GM19193 (cell line): ENCODE results near the gene LAMTOR2.
A peak's percentile ranks its signal among the peaks of the same experiment; 100 is the strongest.

Experiments used
- POLR2A ChIP-seq: IDR thresholded peaks from 4 replicates; pipeline ENCODE4 v1.6.1; 2011; ENCODE audit not compliant: insufficient read depth, insufficient read length; ENCODE audit errors: extremely low read depth

Gene LAMTOR2

GRCh38 chr1:156042828-156043227 lies 11.8 kb upstream of the LAMTOR2 start:
- TF ChIP-seq POLR2A = no peak

DNA sequence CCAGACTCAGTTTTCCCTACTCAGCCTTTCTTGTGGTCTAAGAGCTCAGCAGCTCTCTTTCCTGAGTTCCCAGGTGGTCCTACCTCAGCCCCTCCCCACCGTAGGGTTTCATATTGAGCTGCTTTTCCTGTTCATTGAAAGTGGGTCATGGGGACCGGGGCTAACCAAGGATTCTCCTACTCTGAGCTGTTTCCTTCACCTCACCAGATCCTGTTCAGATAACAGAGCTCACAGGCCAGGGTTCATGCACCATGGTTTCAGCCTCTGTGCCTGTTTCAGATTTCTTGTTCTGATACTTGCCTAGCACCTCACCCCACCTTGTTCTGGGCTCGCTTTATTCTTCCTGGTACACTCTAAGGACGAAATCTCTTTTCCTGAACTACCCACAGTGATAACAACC lies 9.5 kb upstream of the LAMTOR2 start:
- TF ChIP-seq POLR2A = no peak

DNA sequence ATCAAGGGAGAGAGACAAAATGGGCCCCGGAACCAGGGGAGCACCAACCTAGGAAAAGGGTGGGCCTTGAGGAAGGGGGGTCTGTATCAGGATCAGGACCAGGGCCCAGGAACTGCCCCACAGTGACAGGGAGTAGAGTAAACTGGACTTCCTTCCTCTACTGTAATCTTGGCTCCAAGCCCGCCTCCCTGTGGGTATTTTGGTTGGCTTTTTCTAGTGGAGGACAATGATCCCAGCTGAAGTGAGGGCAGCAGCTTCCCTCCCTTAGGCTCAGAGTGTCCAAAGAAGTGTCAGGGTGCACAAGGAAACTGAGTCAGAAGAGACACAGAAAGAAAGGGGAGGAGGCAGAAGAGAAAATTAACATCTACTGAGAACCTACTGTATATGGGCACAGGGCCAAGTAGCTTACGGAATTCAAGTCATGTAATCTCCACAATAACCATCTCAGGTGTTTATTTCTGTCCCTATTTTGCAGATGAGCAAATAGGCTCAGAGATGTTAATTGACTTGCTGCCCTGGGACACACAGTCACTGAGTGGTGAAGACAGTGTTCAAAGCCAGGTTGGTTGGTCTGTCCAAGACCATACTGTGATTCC lies 5.8 kb upstream of the LAMTOR2 start:
- no peak for TF ChIP-seq POLR2A

GRCh38 chr1:156050376-156050775 lies 4.2 kb upstream of the LAMTOR2 start:
- no peak for TF ChIP-seq POLR2A

DNA sequence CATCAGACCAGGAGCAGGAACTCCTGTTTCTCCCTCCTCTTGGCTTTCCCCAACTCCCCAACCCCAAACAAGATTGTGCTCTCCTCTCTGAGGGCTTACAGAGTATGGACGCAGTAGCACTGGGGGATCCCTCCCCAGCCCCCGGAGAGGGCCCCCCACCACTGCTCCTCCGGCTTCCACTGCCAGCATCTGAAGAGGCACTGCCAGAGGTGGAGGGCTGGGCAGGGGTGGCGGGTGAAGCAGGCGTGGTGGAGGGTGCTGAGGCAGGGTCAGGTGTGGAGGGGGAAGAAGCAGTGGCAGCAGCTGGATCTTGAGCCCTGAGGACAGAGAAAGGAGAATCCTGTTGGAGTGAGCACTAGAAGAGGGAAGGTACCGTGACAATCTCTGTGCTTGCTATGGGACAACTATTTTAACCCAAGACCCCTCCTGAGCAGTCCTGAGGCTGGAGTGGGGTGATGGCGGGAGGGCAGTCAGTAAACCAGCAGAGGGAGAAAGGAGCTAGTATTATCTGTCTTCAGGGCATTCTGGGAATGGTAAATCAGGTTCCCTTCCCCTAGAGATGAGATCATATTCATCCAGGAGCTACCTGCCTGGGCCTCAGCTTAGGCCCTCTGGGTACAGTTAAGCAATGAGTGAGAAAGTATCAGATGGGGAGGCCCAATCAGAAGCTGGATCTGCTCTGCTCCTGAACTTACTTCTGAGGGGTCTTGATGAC lies 3.4 kb upstream of the LAMTOR2 start:
- no peak for TF ChIP-seq POLR2A

GRCh38 chr1:156052862-156053767 lies 1.5 kb upstream of the LAMTOR2 start:
- no peak for TF ChIP-seq POLR2A

GRCh38 chr1:156053768-156054499 lies 648 bp upstream of the LAMTOR2 start, which contains the start of gene UBQLN4:
Gene UBQLN4, minus strand, starts transcription at chr1:156053798. Its CDS starts 97 bp downstream, at chr1:156053701.
- peak; percentile 31 for TF ChIP-seq POLR2A

GRCh38 chr1:156055281-156056048 lies 883 bp downstream of the LAMTOR2 start:
- TF ChIP-seq POLR2A = no peak

DNA sequence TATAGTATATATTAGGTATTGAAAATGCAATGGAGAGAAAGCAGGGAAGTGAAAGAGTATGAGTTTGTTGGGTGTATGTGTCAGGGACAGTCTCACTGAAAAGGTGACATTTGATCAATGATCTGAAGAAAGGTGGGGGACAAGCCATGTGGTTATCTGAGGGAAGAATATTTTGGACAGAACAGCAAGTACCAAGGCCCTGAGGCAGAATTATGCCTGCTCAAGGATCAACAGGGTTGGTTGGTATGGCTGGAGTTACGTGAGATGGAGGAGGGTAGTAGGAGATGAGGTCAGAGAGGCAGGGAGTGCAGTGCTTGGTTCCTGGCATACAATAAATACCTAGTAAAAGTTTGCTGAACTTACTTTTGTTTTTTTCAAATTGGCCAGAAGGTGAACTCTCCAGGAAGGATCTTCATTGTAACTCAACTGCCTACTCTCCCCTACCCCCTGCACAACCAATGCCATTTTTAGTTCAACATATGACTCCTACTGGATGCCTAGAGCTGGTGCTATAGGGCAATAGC lies 1.8 kb downstream of the LAMTOR2 start:
- TF ChIP-seq POLR2A = no peak

DNA sequence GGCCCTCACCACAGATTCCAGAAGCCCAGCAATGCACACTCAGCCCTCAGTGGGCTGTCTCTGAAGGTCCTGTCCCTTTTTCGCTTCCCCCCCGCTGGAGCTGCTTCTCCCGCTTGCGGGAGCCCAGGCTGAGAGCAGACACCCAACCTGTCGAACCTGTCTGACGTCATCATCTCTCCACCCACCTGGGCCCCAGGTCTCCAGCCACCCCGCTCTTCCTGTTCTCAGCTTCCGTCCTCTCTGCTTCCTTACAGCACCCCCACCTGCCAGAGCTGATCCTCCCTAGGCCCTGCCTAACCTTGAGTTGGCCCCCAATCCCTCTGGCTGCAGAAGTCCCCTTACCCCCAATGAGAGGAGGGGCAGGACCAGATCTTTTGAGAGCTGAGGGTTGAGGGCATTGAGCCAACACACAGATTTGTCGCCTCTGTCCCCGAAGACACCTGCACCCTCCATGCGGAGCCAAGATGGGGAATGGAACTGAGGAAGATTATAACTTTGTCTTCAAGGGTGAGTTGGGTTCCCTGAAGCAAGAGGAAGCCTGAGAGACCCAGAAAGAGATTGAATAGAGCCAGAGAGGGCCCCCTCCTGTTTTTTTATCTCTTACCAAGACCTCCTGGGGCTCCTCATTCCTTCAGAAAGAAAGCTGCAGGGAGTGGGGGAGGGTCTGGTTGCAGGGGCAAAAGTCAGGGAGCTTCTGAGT lies 6.5 kb downstream of the LAMTOR2 start, which contains the start of gene RAB25:
TSS of gene RAB25 (plus strand) at position 224 of the 700 bp plus-strand sequence. CDS start at position 465, 241 bp downstream.
- no peak for TF ChIP-seq POLR2A

DNA sequence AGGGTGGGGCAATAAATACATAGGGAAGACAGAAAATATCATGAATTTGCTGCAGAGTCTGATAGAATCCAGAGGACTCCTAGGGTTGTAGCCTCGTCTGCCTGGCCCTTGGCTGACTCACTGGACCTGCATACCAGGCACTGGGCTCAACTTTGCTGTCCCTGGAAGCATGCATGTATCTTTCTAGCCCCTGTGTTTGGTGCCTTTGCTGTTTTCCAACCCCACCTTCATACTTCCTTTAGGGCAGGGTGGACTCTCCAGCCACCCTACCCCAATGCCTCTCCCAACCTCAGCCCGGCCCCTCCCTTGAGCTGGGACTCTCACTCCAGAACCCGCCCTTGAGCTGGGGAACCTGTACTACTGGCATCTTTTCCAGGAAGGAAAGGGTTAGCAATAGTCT lies 7.6 kb downstream of the LAMTOR2 start:
- no peak for TF ChIP-seq POLR2A

DNA sequence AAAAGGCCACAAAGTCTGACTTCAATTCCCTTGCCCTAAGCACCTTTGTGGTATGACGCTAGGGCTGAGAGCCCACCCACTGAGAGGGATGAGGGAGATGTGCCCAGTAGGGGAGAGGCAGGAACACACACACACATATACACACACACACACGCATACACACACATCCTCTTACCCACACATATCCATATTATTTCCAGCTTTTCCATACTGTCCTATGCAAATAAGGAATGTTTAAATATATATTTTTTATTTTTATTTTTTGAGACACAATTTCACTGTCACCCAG lies 9.4 kb downstream of the LAMTOR2 start:
- TF ChIP-seq POLR2A = no peak

- no peak for TF ChIP-seq POLR2A
These were observed 10.0 kb downstream of the LAMTOR2 start for GRCh38 chr1:156064615-156065014.
